Measurements from ENCODE around the gene BCAS1.

Gene BCAS1

GRCh38 chr20:54085910-54086309, 15.5 kb upstream of the BCAS1 start:
- TF ChIP-seq, protein P1, sequence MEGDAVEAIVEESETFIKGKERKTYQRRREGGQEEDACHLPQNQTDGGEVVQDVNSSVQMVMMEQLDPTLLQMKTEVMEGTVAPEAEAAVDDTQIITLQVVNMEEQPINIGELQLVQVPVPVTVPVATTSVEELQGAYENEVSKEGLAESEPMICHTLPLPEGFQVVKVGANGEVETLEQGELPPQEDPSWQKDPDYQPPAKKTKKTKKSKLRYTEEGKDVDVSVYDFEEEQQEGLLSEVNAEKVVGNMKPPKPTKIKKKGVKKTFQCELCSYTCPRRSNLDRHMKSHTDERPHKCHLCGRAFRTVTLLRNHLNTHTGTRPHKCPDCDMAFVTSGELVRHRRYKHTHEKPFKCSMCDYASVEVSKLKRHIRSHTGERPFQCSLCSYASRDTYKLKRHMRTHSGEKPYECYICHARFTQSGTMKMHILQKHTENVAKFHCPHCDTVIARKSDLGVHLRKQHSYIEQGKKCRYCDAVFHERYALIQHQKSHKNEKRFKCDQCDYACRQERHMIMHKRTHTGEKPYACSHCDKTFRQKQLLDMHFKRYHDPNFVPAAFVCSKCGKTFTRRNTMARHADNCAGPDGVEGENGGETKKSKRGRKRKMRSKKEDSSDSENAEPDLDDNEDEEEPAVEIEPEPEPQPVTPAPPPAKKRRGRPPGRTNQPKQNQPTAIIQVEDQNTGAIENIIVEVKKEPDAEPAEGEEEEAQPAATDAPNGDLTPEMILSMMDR (IDR thresholded peaks at IDR 0.05; ENCODE audit: low read depth, low read length) = no peak
- TF ChIP-seq, protein P2, sequence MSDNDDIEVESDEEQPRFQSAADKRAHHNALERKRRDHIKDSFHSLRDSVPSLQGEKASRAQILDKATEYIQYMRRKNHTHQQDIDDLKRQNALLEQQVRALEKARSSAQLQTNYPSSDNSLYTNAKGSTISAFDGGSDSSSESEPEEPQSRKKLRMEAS (IDR thresholded peaks at IDR 0.05; ENCODE audit: low read depth, low read length) = no peak
- TF ChIP-seq POLR2A (IDR thresholded peaks at IDR 0.05; ENCODE audit: extremely low read depth, insufficient read length) = no peak
- no peak for TF ChIP-seq MYC (IDR thresholded peaks at IDR 0.05; ENCODE audit: low read depth, low read length)
- H3K4me3 ChIP-seq (ENCODE audit: low read depth, low read length) = no peak overlapping the region
- DNase-seq (ENCODE audit: low read depth) = no peak

DNA sequence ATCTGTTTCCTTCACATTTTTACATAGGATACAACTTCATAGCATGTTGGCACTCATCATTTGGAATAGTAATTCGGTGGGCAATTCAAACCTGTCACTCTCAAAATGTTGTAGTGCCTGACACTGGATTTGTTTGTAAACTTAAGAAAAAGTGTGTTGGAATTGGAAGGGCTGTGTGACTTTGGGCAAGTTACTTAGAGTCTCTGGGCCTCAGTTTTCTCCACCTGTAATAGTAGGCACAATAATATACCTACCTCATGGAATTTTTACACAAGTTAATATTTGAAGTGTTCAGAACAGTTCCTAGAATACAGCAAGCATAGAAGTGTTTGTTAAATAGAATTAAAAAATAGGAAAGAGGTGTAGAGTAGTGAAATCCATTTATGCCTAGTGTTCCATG, 15.0 kb upstream of the BCAS1 start:
- no peak for DNase-seq (ENCODE audit: low read depth)
- TF ChIP-seq POLR2A (IDR thresholded peaks at IDR 0.05; ENCODE audit: extremely low read depth, insufficient read length) (no peak), MYC (IDR thresholded peaks at IDR 0.05; ENCODE audit: low read depth, low read length) (no peak)
- TF ChIP-seq, protein P1 (IDR thresholded peaks at IDR 0.05; ENCODE audit: low read depth, low read length) = no peak
- TF ChIP-seq, protein P2 (IDR thresholded peaks at IDR 0.05; ENCODE audit: low read depth, low read length) = no peak
- H3K4me3 ChIP-seq (ENCODE audit: low read depth, low read length) = no peak overlapping the region

DNA sequence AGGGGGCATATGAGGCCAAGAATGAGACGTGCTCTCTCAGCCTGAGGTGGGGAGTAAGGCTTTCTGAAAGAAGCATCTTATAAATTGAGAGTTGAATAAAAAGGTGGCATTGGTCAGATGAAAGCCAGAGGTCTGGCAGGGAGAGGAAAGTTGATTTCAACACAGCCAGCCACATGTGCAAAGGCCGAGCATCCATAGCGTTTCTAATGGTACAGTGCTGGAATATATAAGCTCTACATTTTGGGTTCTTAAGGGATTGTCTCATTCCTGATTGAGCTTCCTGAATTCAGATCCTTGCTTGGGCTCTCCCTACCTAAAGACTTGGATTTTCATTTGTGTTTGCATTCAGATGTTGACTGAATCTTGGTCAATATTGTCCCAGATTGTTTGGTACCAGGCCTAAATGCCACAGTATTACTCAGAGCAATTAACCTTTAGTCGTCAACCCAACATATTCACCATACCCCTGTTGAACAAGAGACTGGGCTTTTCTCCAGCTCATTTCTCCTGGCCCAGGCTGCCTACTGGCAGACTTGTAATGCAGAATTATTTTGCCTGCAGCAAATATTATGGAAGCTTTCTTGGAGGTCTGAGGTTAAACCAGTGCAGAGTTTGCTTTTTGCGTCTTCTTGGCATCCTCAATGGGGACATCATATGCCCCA, 14.5 kb upstream of the BCAS1 start:
- DNase-seq (ENCODE audit: low read depth) = no peak
- H3K4me3 ChIP-seq (ENCODE audit: low read depth, low read length) = no peak overlapping the region
- TF ChIP-seq POLR2A (IDR thresholded peaks at IDR 0.05; ENCODE audit: extremely low read depth, insufficient read length) (no peak), MYC (IDR thresholded peaks at IDR 0.05; ENCODE audit: low read depth, low read length) (no peak)
- TF ChIP-seq, protein P2 (IDR thresholded peaks at IDR 0.05; ENCODE audit: low read depth, low read length) = no peak
- TF ChIP-seq, protein P1 (IDR thresholded peaks at IDR 0.05; ENCODE audit: low read depth, low read length) = no peak

- TF ChIP-seq, protein P2 (IDR thresholded peaks at IDR 0.05; ENCODE audit: low read depth, low read length) = no peak
- TF ChIP-seq, protein P1 (IDR thresholded peaks at IDR 0.05; ENCODE audit: low read depth, low read length) = no peak
- TF ChIP-seq MYC (IDR thresholded peaks at IDR 0.05; ENCODE audit: low read depth, low read length) (no peak), POLR2A (IDR thresholded peaks at IDR 0.05; ENCODE audit: extremely low read depth, insufficient read length) (no peak)
- no peak for DNase-seq (ENCODE audit: low read depth)
Measured at GRCh38 chr20:54084193-54084592, 13.8 kb upstream of the BCAS1 start.

DNA sequence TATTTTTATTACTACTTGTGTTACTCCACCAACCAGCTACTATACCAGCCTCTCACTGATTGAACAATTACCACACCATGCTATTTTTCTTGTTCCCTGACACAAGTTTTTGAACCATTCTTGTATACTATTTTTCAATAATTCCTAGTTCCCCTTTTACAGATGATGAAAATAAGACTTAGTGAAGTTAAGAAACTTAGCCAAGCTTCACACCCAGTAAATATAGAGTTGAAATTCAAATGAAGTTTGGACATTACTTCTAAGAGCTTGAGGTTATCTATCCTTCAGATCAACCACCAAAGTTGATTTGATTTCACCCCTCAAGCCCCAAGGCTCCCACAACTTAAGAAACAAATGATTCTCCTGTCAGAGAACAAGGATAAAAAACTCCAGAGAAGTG, 13.1 kb upstream of the BCAS1 start:
- TF ChIP-seq, protein P2 (IDR thresholded peaks at IDR 0.05; ENCODE audit: low read depth, low read length) = no peak
- TF ChIP-seq POLR2A (IDR thresholded peaks at IDR 0.05; ENCODE audit: extremely low read depth, insufficient read length) = no peak
- TF ChIP-seq, protein P1 (IDR thresholded peaks at IDR 0.05; ENCODE audit: low read depth, low read length) = no peak
- TF ChIP-seq MYC (IDR thresholded peaks at IDR 0.05; ENCODE audit: low read depth, low read length) = no peak
- no peak overlapping the region for H3K4me3 ChIP-seq (ENCODE audit: low read depth, low read length)
- DNase-seq (ENCODE audit: low read depth) = no peak

More at GRCh38 chr20:54084193-54084592, 13.8 kb upstream of the BCAS1 start:
- no peak overlapping the region for H3K4me3 ChIP-seq (ENCODE audit: low read depth, low read length)

Data from NB4 (cell line).